ENCODE results near the gene C11orf65.
"Not testable (repeated sequence)": the region's sequence is repeated elsewhere in the genome, so short reads cannot be mapped to it uniquely, and the experiment has no call there.

Gene C11orf65

GRCh38 chr11:108403052-108403451 is 64.3 kb downstream of the C11orf65 start:
- Histone ChIP-seq H3K36me3 (ENCODE audit: control insufficient read depth, insufficient read depth, low read length) (no peaks in the 10 kb centered on the region), H3K27me3 (replicated peaks; ENCODE audit: control insufficient read depth, insufficient read depth, low read length) (no peaks in the 10 kb centered on the region), H3K4me3 (replicated peaks; ENCODE audit: low read depth, low read length) (no peak overlapping the region)
- DNase-seq (ENCODE audit: extremely low read depth, insufficient read length) = no peak
- no peak for TF ChIP-seq CTCF (IDR thresholded peaks at IDR 0.05; ENCODE audit: insufficient read depth, low read length, poor library complexity, severe bottlenecking)

GRCh38 chr11:108402241-108402640 is 65.1 kb downstream of the C11orf65 start:
- no peak for DNase-seq (ENCODE audit: extremely low read depth, insufficient read length)
- Histone ChIP-seq H3K36me3 (ENCODE audit: control insufficient read depth, insufficient read depth, low read length) (no peaks in the 10 kb centered on the region), H3K27me3 (replicated peaks; ENCODE audit: control insufficient read depth, insufficient read depth, low read length) (no peaks in the 10 kb centered on the region), H3K4me3 (replicated peaks; ENCODE audit: low read depth, low read length) (no peak overlapping the region)
- TF ChIP-seq CTCF (IDR thresholded peaks at IDR 0.05; ENCODE audit: insufficient read depth, low read length, poor library complexity, severe bottlenecking) = no peak

GRCh38 chr11:108398439-108398838 is 68.9 kb downstream of the C11orf65 start:
- H3K4me3 ChIP-seq (replicated peaks; ENCODE audit: low read depth, low read length) = no peak overlapping the region
- no peaks in the 10 kb centered on the region for H3K27me3 ChIP-seq (replicated peaks; ENCODE audit: control insufficient read depth, insufficient read depth, low read length)
- DNase-seq (ENCODE audit: extremely low read depth, insufficient read length) = no peak
- TF ChIP-seq CTCF (IDR thresholded peaks at IDR 0.05; ENCODE audit: insufficient read depth, low read length, poor library complexity, severe bottlenecking) = no peak
- H3K36me3 ChIP-seq (ENCODE audit: control insufficient read depth, insufficient read depth, low read length) = no peaks in the 10 kb centered on the region

GRCh38 chr11:108396672-108397071 is 70.7 kb downstream of the C11orf65 start:
- H3K36me3 ChIP-seq (ENCODE audit: control insufficient read depth, insufficient read depth, low read length); H3K4me3 ChIP-seq (replicated peaks; ENCODE audit: low read depth, low read length); H3K27me3 ChIP-seq (replicated peaks; ENCODE audit: control insufficient read depth, insufficient read depth, low read length): not testable (repeated sequence)

GRCh38 chr11:108394744-108395284 is 72.5 kb downstream of the C11orf65 start:
- no peaks in the 10 kb centered on the region for H3K36me3 ChIP-seq (ENCODE audit: control insufficient read depth, insufficient read depth, low read length)
- no peak for TF ChIP-seq CTCF (IDR thresholded peaks at IDR 0.05; ENCODE audit: insufficient read depth, low read length, poor library complexity, severe bottlenecking)
- DNase-seq (ENCODE audit: extremely low read depth, insufficient read length) = no peak
- no peaks in the 10 kb centered on the region for H3K27me3 ChIP-seq (replicated peaks; ENCODE audit: control insufficient read depth, insufficient read depth, low read length)
- no peak overlapping the region for H3K4me3 ChIP-seq (replicated peaks; ENCODE audit: low read depth, low read length)

More at GRCh38 chr11:108396672-108397071, 70.7 kb downstream of the C11orf65 start:
- DNase-seq (ENCODE audit: extremely low read depth, insufficient read length) = not testable (repeated sequence)

- H3K27me3 ChIP-seq (replicated peaks; ENCODE audit: control insufficient read depth, insufficient read depth, low read length) = no peaks in the 10 kb centered on the region
- DNase-seq (ENCODE audit: extremely low read depth, insufficient read length) = no peak
- H3K36me3 ChIP-seq (ENCODE audit: control insufficient read depth, insufficient read depth, low read length) = no peaks in the 10 kb centered on the region
- H3K4me3 ChIP-seq (replicated peaks; ENCODE audit: low read depth, low read length) = no peak overlapping the region
- no peak for TF ChIP-seq CTCF (IDR thresholded peaks at IDR 0.05; ENCODE audit: insufficient read depth, low read length, poor library complexity, severe bottlenecking)
These were observed 74.3 kb downstream of the C11orf65 start for GRCh38 chr11:108393046-108393445.

Data from GM06990 (cell line).